Left ventricle myocardium superior (tissue), 1 donor: Measurements from ENCODE around the gene ARAP3. TPM values are rescaled to one million over a fixed set of nuclear protein-coding genes. Genes with fewer than 3 reads are reported as not detected.

Experiments
- ATAC-seq: fragments of 200-7000 bp; cut with Tn5 transposase; one replicate; pipeline ENCODE4 v1.9.1; 2020; ENCODE audit warnings: mild to moderate bottlenecking, moderate library complexity
- DNase-seq: peaks from one replicate; pipeline ENCODE4 v3.0.0-alpha.2; 2020
- intact Hi-C: fragments of 100-400 bp; cut with micrococcal nuclease; formaldehyde crosslinking; loops from one replicate; pipeline ENCODE4 v1.11.0; 2022
- total RNA-seq: library from RNA; stranded (reverse); fragmentation: NEBNext Ultra II Directional; extraction: Animal tissue kit (Norgen Biotek cat#: 25700); gene quantifications from one replicate; pipeline ENCODE4 v1.2.1, GENCODE V29; 2021
- donor health status: DM: no; HTN: yes; CAD: no; lungs with severe emphysema.

The ARAP3 gene
- total RNA-seq, 1 donor from 2014 or later = 13.2 TPM

DNA sequence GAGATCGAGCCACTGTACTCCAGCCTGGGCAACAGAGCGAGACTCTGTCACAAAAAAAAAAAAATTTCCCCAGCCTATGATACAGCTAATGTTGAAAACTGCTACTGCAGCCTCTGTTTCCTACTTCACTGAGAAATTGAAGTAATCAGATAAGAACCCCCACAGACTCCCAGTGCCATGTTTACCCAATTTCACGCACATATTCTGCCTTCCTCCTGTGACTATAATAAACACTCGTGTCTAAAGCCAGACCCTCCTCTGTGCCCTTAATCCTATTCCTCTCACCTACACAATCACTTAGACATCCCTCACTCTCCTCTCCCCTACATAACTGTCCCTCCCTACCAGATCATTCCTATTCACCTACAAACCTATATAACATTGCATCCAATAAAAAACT is 6.4 kb downstream of the ARAP3 start:
- no peak for ATAC-seq
- intact Hi-C loops = no loop called here
- DNase-seq = no peak

DNA sequence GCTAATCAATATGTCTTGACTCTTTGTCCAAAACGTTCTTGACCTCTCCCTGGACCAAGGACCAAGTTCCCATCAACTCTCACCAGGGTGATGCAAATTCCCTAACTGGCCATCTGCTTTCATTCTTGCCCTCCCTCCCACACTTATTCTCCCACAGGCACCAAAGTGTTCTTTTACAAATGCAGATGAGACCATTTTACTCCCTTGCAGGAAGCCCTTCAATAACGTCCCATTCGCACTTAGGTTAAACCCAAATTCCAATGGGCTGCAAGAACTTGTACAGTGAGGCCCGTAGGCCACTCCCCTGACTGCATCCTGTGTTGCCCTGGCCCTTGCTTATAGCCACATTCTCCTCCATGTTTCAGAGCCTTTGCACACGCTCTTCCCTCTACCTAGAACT is 7.3 kb downstream of the ARAP3 start:
- DNase-seq (no peak), ATAC-seq (no peak)
- intact Hi-C loops = no loop called here

DNA sequence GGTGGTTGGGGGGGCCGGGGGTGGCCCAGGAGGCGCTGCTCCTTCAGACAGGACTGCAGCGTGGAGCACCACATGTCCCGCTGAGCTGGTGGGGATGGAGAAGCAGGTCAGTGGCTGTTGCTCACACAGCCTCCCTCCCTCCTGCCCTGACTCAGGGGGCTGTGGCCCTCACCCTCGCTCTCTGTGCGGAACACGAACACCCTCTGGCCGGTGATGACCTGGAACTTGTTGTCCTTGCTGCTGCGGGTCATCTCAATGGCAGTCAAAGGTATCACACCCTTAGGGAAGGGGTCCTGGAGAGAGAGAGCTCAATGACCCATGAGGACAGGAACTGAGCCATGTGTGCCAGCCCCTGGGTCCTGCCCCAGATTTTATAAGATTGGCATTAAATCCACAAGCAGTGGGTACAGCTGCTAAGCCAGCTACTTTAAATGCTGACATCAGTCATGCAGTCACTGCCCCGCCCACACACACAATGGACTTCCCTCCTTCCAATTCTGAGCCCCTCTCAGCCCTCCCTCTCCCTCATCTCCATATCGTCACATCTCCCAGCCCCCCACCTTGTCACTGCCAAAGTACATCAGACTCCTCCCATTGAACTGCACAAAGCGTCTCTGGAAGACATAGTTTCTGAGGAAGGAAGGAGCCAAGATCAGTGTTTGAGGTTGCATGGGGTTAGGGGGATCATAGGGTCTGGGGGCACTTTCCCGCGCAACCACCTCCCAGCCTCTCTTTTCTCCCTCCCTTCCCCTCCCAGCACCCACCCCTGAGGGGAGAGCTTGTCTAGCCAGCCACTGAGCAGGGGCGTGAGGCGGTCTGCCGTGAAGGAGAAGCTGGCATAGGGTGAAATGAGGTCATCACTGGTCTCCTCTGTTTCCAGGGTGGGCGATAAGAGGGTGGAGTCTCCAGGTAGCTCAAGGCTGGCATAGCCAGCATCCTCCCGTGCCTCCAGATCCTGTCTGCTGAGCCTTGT is 8.9 kb downstream of the ARAP3 start:
- peak; percentile 34 for ATAC-seq
- no peak for DNase-seq
- intact Hi-C loops = no loop called here

DNA sequence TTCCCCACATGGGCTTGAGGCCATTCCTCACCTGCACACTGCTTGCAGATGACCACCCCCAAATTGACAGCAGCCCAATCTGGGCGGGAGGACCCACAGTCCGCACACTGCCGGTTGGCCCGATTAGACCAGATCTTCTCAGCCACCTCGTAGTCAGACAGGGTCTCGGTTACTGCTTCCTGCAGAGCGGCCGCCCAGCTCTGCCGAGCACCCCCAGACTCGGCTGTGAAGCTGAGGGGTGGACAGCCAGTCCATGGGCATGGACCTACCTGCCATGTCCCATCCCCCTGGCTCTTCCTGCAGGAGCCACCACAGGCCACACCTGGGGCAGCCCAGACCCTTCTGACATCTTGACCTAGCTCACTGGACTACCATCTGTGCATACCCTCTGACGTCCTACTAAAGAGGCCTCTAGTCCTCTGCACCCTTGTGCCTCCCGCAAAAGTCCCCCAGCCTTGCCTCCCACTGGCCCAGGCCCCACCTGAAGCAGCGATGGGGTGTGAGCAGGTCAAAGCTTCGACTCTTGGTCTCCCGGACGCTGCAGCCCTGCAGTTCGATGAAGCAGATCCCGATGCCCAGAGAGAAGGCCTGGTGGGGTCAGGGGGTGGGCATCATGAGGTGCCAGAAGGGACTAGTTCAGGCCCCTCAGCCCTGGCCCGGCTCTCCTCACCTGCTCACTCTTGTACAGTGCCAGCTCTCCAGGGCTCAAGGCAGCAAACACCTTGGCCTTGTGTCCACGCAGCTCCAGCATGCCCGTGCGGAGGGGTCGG is 9.8 kb downstream of the ARAP3 start:
- ATAC-seq (no peak), DNase-seq (no peak)
- intact Hi-C loops = no loop called here

DNA sequence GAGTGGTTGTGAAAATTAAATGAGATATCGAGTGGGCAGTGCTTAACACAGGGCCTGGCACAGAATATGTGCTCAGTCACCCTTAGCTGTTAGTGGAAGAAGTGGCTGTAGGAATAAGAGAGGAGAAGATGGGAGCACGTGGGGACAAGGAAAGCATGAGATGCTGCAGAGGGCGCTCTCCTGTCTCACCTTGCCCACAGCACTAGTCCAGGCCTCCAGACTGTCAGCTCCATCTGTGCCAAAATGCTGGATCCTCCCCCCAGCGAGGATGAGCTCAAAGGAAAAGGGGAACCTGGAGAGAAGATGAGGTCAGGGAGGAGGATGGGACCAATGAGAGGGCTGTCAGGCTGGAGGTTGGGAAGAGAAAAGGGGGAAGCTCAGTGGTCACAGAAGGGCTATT is 12.5 kb downstream of the ARAP3 start:
- ATAC-seq (no peak), DNase-seq (no peak)
- intact Hi-C loops = no loop called here

DNA sequence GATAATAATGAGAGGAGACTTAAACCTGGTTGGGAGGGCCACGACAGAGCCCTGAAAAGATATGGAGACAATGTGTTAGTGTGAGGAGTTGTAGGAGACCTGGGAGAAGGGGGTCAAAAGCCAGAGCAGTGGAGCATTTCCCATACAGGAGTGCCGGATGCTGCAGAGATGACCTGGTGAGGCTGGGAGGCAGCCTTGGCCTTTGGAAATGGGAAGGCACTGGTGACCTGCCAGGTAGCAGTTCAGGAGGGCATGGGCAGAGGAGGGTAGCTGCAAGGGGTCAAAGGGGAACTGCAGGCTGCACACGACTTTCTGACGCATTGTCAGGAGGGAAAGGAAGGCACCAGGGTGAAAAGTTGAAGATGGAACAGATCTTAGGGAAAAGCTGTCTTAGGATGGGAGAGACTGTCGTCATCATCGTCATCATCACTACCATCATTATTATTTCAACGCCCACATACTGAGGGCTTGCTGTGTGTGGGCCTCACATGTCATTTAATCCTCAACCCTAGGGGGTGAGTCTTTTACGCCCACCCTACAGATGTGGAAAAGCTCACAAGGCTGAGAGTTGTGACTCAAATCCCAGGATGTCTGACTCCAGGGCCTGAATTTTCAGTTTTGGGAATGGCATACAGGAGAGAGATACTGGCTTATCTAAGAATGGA is 13.3 kb downstream of the ARAP3 start:
- ATAC-seq (no peak), DNase-seq (no peak)
- intact Hi-C loops = no loop called here

DNA sequence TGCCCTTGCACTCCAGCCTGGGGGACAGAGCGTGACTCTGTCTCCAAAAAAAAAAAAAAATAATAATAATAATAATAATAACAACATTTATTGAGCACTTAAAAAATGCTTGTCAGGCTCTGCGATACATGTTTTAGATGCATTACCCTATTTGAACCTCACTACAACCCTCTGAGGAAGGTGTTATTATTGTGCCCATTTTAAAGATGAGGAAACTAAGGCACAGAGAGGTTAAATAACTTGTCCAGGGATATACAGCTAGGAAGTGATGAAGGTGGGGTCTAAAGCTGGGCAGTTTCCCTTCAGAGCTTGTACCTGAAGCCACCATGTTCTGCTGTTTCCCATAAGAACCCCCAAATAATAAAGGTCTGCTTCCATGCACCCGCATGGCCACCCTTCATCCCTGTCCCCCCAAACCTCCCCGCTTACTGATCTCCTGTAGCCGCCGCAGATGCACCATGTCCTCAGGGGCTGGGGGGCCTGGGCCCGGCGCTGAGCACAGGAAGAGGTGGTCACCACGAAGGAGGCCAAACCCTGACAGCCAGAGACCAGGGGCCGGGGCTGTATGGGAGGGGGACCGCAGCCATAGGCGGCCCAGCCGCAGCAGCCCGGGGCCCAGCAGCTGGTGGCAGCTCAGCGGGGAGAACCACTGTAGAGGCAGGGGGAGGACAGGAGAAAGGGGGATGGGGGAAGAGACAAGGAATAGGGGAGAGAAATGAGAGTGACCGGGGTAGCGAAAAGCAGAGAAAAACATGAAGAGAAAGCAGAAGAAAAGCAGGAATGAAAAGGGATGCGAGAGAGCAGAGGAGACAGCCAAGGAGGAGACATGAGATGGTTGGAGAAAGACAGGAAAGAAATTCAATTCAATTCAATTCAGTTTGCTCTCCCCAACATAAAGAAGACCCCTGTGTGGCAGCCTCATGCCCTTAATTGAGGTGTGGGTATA is 15.8 kb downstream of the ARAP3 start:
- no peak for ATAC-seq
- DNase-seq = no peak
- intact Hi-C loops = no loop called here

DNA sequence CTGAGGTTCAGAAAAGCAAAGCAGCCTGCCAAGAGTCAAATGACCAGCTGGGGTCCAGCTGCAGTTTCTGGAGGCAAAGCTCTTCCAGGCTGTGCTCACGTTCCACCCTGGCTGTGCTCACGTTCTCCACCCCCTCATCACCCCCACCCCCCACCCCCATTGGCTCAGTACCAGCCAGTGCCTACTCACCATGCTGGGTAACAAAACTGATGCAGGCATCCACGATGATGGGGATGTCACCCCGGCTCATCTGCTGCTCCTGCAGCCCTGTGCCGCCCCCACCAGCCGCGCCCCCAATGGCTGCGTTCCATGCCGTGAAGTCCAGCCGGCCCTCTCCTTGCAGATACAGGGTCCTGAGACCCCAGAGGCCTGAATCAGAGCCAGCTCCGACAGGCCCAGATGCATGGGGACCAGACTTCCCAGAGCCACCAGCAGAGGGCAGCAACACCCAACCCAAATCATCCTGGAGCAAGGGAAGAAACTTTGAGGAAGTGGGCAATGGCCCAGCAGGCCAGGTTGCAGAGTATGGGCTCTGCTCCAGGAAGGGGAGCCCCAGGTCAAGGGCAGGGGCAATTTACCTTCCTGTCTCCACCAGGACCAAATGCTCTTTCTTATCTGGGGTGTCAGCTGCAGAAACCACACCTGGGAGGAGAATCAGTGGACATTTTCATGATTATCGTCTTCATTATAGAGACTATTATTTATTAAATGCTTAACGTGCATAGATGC is 17.1 kb downstream of the ARAP3 start:
- intact Hi-C loops = no loop called here
- peak; percentile 86 for ATAC-seq
- DNase-seq = peak; percentile 86

DNA sequence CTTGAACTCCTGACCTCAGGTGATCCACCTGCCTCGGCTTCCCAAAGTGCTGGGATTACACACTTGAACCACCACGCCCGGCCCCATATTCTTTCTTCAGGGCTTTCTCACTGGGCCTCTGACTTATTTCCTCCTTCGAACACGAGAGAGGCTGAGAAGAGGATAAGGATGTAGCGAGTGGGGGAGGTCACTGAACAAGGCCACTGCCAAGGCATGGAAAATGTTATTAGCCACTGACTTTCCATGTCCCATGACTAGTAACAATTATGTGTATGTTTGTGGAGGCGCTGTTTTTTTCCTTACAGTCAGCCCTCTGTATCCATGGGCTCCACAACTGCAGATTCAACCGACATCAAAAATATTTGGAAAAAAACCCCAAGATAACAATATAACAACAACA is 18.5 kb downstream of the ARAP3 start:
- no peak for ATAC-seq
- intact Hi-C loops = no loop called here

DNA sequence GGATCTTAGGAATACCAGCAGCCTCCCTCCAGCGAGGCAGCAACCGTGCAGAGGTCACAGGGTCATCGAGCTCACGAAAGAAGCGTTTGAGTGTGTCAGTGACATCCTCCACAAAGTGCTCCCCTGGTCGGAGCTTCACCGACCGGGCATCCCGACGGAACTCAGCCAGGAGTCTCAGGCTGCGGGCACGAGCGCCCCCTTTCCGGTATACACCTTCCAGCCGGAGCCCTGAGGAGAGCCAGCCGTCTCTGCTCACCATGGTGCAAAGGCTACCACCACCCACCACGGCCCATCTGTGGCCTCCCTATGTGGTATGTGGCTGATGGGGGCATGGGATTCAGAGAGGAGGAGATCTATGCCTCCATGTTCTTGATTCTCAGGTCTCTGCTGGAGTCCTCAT is 20.0 kb downstream of the ARAP3 start:
- intact Hi-C loops = no loop called here
- ATAC-seq (no peak), DNase-seq (no peak)

More for the DNA sequence above, 18.5 kb downstream of the ARAP3 start:
- no peak for DNase-seq

DNA sequence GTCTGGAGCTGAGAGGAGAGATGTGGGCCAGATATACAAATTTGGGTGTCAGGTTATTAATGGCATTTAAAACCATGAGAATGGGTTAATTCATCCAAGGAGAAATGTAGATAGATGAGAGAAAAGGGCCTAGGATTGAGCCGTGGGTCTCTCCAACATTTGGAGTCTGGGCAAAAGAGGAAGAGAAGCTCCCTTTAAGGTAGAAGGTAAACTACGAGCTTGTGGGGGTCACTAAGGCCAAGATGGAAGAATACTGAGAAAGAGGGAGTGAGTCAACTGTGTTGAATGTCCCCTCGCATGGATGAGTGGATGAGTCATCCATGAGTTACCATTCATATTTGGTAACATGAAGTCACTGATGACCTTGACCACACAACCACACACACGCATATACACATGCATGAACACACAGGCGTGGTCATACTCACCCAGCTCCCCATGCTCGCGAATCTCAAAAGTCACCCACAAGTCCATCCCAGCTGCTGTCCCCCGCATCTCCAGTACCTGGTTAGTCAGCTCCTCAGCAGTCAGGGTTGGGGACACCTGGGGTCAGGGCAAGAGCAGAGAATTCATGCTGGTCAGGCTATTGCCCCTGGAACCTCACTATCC is 24.0 kb downstream of the ARAP3 start:
- ATAC-seq = no peak
- DNase-seq = no peak
- intact Hi-C loops = no loop called here

DNA sequence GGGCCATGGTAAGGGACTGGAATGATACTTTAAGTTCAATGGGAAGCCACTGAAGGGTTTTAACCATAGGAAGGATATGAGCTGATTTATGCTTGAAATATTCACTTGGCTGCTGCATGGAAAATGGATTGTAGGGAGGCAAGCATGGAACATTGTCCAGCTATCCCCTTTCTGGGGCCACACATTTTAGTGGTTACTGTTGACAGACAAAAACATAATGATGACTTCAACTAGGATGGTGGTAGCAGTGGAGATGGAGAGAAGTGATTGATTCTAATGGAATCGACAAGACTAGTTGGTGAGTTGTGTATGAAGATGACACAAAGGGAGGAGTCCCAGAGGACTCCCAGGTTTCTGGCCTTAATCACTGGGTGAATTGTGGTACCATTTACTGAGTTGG is 24.6 kb downstream of the ARAP3 start:
- no peak for ATAC-seq
- intact Hi-C loops = no loop called here
- DNase-seq = no peak

DNA sequence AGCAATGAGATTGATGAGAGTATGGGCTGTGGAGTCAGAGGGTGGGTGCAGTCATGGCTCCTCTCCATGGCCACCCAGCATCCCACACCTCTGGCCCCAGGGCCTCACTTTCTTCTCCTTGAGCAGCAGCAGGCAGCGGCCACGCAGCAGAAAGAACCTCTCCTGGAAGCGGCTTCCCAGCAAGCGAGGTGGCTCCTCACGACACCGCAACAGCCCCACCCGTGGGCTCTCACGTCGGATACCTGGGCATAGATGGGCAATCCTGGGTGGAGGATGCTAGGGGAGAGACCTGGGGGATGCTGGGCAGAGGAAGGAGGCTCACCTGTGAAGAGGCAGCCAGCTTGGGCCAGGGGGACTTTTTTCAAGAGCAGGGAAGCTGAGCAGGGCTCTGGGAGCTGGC is 25.6 kb downstream of the ARAP3 start:
- intact Hi-C loops = no loop called here
- no peak for ATAC-seq
- no peak for DNase-seq

DNA sequence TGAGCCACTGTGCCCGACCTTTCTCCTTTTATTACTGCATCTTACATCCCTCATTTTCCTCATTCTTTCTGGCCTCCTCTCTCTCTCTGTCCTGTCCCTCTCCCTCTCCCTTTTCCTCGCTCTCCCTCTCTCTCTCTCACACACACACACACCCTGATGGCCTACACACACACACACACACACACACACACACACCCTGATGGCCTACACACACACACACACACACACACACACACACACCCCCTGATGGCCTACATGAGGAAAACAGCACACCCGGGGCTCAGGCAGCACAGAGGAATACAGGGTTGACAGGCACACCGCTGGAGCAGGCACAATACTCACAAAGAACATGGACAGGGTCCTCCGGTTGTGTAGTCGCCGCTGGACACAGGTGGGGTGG is 27.0 kb downstream of the ARAP3 start:
- ATAC-seq = no peak
- DNase-seq = no peak
- intact Hi-C loops = no loop called here

DNA sequence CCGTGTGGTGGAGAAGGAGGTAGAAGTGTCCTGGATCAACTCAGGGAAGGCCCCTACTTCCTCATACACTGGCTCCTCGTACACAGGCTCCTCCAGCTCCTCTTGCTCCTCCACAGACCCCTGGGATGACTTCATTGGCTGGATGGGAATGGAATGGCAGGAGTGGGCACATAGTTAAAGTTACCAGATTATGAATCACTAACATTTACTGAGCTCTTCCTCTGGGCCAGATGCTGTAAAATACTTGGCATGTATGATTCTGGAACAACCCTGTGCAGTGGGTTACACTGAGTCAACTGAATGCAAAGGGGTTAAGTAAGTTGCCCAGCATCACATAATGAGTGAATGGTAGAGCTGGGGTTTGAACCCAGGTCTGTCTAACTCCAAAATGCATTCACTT is 27.7 kb downstream of the ARAP3 start:
- intact Hi-C loops = no loop called here
- ATAC-seq = no peak
- no peak for DNase-seq

DNA sequence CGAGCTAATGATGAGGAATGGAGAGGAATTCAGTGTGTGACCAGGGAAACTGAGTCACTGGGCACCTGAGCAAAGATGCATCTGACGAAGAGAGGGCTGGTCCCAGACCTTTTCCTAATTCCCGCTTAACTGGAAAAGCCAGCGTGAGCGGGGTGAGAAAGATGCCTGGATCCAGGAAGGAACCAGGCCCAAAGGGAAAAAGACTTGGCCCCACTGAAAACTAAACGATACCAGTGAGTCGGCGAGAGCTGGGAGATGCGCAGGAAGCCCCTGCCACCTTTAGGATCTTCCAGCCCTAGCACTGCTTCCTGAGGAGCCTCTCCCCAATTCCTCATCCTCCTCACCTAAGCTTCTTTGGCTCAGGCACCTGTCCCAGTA is 30.3 kb downstream of the ARAP3 start:
- intact Hi-C loops = no loop called here
- no peak for ATAC-seq
- no peak for DNase-seq

DNA sequence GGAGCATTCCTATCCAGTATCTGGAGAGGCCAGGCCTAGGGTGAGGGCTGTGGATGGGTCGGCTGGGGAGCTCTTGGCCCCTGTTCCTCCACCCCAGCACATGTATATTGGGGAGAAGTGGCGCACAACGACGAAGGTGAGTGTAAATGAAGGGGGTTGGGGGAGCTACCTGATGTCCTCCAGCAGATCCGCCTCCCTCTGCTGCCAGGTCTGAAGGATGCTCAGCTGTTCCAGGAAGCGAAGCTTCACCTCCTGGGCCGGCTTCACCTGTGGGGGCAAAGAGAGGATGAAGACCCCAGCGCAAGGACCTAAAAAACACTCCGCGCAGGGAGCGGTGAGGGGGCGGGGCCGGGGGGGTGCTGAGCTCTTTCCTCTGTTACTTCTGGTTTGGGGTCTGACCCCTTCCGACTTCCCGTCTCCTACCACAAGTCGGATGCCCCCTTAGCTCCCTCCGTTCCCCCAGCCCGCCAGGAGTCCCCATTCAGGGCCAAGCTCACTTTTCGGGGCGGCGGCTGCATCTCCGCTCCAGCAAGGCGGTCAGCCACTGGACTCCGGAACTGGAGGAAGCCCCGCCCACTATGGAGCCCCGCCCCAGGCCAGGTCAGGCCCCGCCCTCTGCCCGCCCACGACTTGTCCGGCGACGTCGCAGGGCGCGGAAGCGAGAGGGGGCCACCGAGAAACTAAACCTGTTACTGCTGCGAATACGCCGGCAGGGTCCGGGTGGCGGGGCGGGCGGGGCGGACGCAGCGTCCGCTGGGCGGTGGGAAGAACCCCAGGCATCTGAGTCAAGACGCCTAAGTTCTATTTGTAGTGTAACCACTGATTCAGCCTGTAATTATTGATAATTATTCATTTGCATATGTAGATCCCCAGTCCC is 30.9 kb downstream of the ARAP3 start, which contains the start of gene FCHSD1:
FCHSD1 (minus strand) TSS at position 568 of the 877 bp plus-strand sequence; CDS start at position 518, 50 bp downstream.
- peak; percentile 91 for DNase-seq
- ATAC-seq = peak; percentile 96
- intact Hi-C loops = no loop called here
